K562 (cell line): ENCODE results near the gene ZNF831. TPM values are rescaled to one million over a fixed set of nuclear protein-coding genes. Genes with fewer than 3 reads are reported as not detected.

Experiments used
- BMI1 ChIP-seq: fragments of 150-350 bp; IDR thresholded peaks from 2 replicates; pipeline ENCODE4 v1.6.1; 2014; ENCODE audit warnings: low read length
- CBX1 ChIP-seq: sonication (generic); IDR thresholded peaks from 2 replicates; pipeline ENCODE4 v1.6.1; 2016; ENCODE audit warnings: antibody characterized with exemption, low read depth, mild to moderate bottlenecking
- CREM ChIP-seq: IDR thresholded peaks from 2 replicates; pipeline ENCODE4 v1.6.1; 2014; ENCODE audit warnings: antibody characterized with exemption, low read depth
- FUS ChIP-seq: fragments of 200-400 bp; formaldehyde crosslinking; optimal IDR thresholded peaks from 2 replicates; pipeline ENCODE3; 2017; ENCODE audit warnings: low read depth, low read length
- GTF2A2 ChIP-seq: IDR thresholded peaks from 2 replicates; pipeline ENCODE4 v1.6.1; 2016; ENCODE audit warnings: mild to moderate bottlenecking, missing genetic modification characterization, missing compliant biosample characterization
- MBD2 ChIP-seq: sonication (generic); IDR thresholded peaks from 2 replicates; pipeline ENCODE4 v1.6.1; 2016; ENCODE audit warnings: low read depth, borderline replicate concordance
- NCOA1 ChIP-seq: fragments of 450-650 bp; IDR thresholded peaks from 2 replicates; pipeline ENCODE4 v1.6.1; 2016; ENCODE audit warnings: low read depth
- SMAD3 ChIP-seq: fragments of 450-650 bp; formaldehyde crosslinking; conservative IDR thresholded peaks from 2 replicates; pipeline ENCODE4 v1.4.0; 2020; ENCODE audit warnings: mild to moderate bottlenecking
- STAT5B ChIP-seq: fragments of 250-450 bp; sonication (Bioruptor Pico); IDR thresholded peaks from 2 replicates; pipeline ENCODE4 v1.8.0; 2021; ENCODE audit warnings: mild to moderate bottlenecking, inconsistent platforms
- TAL1 ChIP-seq: fragments of 450-650 bp; IDR thresholded peaks from 2 replicates; pipeline ENCODE4 v1.6.1; 2016; ENCODE audit warnings: mild to moderate bottlenecking
- ZNF695 ChIP-seq: fragments of 450-650 bp; formaldehyde crosslinking; IDR thresholded peaks from 2 replicates; pipeline ENCODE4 v1.4.0; 2020; ENCODE audit warnings: mild to moderate bottlenecking, moderate library complexity
- polyA plus RNA-seq, 8 experiments: library from polyadenylated mRNA; depleted of rRNA in 4 of 8; stranded (reverse) in 5 of 8; unstranded in 3 of 8; fragments of >200 nt; fragmentation: Nextera tagmentation in 2 of 8; fragmentation: Illumina TruSeq in 1 of 8; extraction: Ambion mirVana in 2 of 8; extraction: Trizol in 1 of 8; gene quantifications; 2 replicates each; pipeline versions ENCODE4 v1.2.1 to v1.2.3, GENCODE V29; 2011 to 2014; ENCODE audit warnings: inconsistent platforms in 1 of 8, missing spikeins in 1 of 8
- total RNA-seq, 7 experiments: library from RNA; depleted of rRNA in 6 of 7; stranded (reverse); fragments of >200 nt in 6 of 7; fragmentation: Illumina TruSeq in 2 of 7; extraction: Trizol in 2 of 7; gene quantifications; 2 replicates each; pipeline versions ENCODE4 v1.2.1 to v1.2.3, GENCODE V29; 2011 to 2021; ENCODE audit warnings: low replicate concordance in 1 of 7
- TF ChIP-seq, protein P1 (sequence below): fragments of 450-650 bp; IDR thresholded peaks from 2 replicates; pipeline ENCODE4 v1.6.1; 2016; ENCODE audit warnings: mild to moderate bottlenecking, moderate library complexity
- TF ChIP-seq, protein P2 (sequence below): fragments of 250-450 bp; sonication (Bioruptor Pico); IDR thresholded peaks from 2 replicates; pipeline ENCODE4 v1.8.0; 2021; ENCODE audit warnings: moderate library complexity, mild to moderate bottlenecking, inconsistent platforms

Gene ZNF831
- total and polyA plus RNA-seq, 9 of the 15 experiments (the other 6 are each of a cell fraction or from before 2014, with no cell fraction given) = not detected

DNA sequence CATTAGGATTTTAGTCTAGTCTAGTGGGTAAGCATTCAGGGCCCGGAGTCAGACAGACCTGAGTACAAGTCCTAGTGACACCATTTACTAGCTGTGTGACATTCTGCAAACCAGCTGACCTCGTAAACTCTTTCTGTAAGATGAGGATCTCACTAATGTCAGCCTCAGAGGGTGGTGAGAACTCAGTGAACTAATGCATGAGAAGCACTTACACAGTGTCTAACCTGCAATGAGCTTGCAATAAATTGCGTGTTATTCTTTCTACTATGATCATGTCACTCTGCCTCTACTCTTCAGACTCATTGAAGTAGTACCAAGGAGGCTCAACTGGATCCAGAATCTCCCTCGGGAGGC lies 41.1 kb upstream of the ZNF831 start (continued):
- no peak for TF ChIP-seq CBX1
- no peak for TF ChIP-seq BMI1
- TF ChIP-seq SMAD3 (CRISPR knock-in tag) = no peak
- no peak for TF ChIP-seq NCOA1
- TF ChIP-seq, protein P1, sequence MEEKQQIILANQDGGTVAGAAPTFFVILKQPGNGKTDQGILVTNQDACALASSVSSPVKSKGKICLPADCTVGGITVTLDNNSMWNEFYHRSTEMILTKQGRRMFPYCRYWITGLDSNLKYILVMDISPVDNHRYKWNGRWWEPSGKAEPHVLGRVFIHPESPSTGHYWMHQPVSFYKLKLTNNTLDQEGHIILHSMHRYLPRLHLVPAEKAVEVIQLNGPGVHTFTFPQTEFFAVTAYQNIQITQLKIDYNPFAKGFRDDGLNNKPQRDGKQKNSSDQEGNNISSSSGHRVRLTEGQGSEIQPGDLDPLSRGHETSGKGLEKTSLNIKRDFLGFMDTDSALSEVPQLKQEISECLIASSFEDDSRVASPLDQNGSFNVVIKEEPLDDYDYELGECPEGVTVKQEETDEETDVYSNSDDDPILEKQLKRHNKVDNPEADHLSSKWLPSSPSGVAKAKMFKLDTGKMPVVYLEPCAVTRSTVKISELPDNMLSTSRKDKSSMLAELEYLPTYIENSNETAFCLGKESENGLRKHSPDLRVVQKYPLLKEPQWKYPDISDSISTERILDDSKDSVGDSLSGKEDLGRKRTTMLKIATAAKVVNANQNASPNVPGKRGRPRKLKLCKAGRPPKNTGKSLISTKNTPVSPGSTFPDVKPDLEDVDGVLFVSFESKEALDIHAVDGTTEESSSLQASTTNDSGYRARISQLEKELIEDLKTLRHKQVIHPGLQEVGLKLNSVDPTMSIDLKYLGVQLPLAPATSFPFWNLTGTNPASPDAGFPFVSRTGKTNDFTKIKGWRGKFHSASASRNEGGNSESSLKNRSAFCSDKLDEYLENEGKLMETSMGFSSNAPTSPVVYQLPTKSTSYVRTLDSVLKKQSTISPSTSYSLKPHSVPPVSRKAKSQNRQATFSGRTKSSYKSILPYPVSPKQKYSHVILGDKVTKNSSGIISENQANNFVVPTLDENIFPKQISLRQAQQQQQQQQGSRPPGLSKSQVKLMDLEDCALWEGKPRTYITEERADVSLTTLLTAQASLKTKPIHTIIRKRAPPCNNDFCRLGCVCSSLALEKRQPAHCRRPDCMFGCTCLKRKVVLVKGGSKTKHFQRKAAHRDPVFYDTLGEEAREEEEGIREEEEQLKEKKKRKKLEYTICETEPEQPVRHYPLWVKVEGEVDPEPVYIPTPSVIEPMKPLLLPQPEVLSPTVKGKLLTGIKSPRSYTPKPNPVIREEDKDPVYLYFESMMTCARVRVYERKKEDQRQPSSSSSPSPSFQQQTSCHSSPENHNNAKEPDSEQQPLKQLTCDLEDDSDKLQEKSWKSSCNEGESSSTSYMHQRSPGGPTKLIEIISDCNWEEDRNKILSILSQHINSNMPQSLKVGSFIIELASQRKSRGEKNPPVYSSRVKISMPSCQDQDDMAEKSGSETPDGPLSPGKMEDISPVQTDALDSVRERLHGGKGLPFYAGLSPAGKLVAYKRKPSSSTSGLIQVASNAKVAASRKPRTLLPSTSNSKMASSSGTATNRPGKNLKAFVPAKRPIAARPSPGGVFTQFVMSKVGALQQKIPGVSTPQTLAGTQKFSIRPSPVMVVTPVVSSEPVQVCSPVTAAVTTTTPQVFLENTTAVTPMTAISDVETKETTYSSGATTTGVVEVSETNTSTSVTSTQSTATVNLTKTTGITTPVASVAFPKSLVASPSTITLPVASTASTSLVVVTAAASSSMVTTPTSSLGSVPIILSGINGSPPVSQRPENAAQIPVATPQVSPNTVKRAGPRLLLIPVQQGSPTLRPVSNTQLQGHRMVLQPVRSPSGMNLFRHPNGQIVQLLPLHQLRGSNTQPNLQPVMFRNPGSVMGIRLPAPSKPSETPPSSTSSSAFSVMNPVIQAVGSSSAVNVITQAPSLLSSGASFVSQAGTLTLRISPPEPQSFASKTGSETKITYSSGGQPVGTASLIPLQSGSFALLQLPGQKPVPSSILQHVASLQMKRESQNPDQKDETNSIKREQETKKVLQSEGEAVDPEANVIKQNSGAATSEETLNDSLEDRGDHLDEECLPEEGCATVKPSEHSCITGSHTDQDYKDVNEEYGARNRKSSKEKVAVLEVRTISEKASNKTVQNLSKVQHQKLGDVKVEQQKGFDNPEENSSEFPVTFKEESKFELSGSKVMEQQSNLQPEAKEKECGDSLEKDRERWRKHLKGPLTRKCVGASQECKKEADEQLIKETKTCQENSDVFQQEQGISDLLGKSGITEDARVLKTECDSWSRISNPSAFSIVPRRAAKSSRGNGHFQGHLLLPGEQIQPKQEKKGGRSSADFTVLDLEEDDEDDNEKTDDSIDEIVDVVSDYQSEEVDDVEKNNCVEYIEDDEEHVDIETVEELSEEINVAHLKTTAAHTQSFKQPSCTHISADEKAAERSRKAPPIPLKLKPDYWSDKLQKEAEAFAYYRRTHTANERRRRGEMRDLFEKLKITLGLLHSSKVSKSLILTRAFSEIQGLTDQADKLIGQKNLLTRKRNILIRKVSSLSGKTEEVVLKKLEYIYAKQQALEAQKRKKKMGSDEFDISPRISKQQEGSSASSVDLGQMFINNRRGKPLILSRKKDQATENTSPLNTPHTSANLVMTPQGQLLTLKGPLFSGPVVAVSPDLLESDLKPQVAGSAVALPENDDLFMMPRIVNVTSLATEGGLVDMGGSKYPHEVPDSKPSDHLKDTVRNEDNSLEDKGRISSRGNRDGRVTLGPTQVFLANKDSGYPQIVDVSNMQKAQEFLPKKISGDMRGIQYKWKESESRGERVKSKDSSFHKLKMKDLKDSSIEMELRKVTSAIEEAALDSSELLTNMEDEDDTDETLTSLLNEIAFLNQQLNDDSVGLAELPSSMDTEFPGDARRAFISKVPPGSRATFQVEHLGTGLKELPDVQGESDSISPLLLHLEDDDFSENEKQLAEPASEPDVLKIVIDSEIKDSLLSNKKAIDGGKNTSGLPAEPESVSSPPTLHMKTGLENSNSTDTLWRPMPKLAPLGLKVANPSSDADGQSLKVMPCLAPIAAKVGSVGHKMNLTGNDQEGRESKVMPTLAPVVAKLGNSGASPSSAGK = no peak
- no peak for TF ChIP-seq STAT5B (CRISPR knock-in tag)
- no peak for TF ChIP-seq MBD2
- TF ChIP-seq ZNF695 (CRISPR knock-in tag) = no peak
- TF ChIP-seq FUS = no peak
- no peak for TF ChIP-seq TAL1
- TF ChIP-seq, protein P2, sequence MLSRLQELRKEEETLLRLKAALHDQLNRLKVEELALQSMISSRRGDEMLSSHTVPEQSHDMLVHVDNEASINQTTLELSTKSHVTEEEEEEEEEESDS (CRISPR knock-in tag) = no peak
- no peak for TF ChIP-seq GTF2A2
- TF ChIP-seq CREM = no peak
